ENCODE results near the gene TRPV6.

DNA sequence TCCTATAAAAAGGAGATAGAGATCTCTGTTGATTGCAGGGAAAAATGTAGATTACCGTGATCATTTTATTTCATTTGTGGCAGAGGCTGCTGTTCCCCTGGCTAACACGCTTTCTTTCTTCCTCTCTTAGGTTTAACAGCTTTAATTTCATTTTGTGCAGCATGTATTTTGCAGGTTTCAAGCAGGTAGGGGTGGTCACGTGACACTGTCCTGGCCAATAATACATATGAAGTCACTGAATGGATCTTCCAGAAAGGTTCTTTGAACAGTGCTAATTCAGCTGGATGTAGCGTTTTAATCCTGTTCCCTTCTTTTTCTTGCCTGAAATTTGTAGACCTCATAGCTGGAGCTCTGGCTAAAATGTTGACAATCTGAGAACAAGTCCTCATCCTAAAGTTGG, 34.3 kb downstream of the TRPV6 start:
- TF ChIP-seq, protein P1, sequence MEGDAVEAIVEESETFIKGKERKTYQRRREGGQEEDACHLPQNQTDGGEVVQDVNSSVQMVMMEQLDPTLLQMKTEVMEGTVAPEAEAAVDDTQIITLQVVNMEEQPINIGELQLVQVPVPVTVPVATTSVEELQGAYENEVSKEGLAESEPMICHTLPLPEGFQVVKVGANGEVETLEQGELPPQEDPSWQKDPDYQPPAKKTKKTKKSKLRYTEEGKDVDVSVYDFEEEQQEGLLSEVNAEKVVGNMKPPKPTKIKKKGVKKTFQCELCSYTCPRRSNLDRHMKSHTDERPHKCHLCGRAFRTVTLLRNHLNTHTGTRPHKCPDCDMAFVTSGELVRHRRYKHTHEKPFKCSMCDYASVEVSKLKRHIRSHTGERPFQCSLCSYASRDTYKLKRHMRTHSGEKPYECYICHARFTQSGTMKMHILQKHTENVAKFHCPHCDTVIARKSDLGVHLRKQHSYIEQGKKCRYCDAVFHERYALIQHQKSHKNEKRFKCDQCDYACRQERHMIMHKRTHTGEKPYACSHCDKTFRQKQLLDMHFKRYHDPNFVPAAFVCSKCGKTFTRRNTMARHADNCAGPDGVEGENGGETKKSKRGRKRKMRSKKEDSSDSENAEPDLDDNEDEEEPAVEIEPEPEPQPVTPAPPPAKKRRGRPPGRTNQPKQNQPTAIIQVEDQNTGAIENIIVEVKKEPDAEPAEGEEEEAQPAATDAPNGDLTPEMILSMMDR (conservative IDR thresholded peaks at IDR 0.05 in 1 of 2, IDR thresholded peaks at IDR 0.05 in 1 of 2; ENCODE audit: low read depth in 1 of 2, low read length in 2 of 2) = no peak
- no peak for TF ChIP-seq EZH2 (IDR thresholded peaks at IDR 0.05; ENCODE audit: low read length, missing control alignments)

All from fibroblast of lung (primary cell).